ENCODE data around the gene IMPG1.

The IMPG1 gene

GRCh38 chr6:75892384-75892783, 180.1 kb downstream of the IMPG1 start:
- DNase-seq, result no peak

DNA sequence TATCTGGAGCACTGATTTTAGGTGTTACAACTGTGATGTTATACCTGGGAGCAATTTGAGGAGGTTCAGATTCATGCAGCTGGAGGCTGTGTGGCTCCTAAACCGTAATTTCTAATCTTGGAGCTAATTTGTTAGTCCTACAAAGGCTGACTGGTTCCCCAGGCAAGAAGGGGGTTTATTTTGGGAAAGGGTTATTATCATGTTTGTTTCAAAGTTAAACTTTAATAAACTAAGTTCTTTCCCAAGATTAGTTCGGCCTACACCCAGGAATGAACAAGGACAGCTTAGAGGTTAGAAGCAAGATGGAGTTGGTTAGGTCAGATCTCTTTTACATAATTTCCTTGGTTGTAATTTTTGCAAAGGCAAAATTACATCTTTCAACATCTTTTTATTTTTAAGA, 187.6 kb downstream of the IMPG1 start:
- no peak for DNase-seq

- DNase-seq, result no peak
Observed at GRCh38 chr6:75882734-75883133, 189.7 kb downstream of the IMPG1 start.

DNA sequence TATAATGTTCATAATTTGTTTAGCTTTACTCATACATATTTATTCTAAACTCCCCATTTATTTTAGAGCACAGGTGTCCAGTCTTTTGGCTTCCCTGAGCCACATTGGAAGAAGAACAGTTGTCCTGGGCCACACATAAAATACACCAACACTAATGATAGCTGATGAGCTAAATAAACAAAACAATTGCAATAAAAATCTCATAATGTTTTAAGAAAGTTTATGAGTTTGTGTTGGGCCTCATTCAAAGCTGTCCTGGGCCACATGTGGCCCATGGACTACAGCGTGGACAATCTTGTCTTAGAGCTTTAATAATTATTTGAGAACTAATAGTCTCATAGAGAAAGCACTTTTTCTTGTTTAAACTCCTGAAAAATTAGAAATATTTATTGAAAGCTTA, 192.2 kb downstream of the IMPG1 start:
- DNase-seq, result no peak

GRCh38 chr6:75876152-75876551, 196.3 kb downstream of the IMPG1 start:
- no peak for DNase-seq

DNA sequence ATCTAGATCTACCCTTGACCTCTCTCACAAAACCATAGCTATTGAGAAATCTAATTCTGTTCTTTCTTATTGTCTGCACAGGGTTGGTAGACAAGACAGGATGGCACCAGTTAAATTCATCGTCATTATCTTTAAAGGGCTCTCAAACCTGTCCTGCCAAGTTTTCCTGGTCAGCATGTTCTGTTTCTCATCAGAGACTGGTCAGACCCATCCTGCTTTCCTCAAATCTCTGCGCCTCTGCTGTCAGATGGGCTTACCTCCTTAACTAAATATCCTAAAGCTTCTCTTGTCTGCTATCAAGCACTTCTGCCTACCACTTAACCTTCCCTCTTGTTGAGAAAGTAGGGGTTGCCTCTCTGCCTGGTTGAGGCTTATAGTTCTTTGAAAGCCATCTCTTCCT, 198.2 kb downstream of the IMPG1 start:
- no peak for DNase-seq
